NCI-H2196 treated with DMSO at 0.1 percent for 48 hours (cell line): Measurements from ENCODE around the gene PLOD2.

Experiments
- DNase-seq: peaks from one replicate; lab custom pipeline; 2025; ENCODE audit not compliant: unreplicated experiment; lab: John Stamatoyannopoulos, UW

PLOD2 gene

DNA sequence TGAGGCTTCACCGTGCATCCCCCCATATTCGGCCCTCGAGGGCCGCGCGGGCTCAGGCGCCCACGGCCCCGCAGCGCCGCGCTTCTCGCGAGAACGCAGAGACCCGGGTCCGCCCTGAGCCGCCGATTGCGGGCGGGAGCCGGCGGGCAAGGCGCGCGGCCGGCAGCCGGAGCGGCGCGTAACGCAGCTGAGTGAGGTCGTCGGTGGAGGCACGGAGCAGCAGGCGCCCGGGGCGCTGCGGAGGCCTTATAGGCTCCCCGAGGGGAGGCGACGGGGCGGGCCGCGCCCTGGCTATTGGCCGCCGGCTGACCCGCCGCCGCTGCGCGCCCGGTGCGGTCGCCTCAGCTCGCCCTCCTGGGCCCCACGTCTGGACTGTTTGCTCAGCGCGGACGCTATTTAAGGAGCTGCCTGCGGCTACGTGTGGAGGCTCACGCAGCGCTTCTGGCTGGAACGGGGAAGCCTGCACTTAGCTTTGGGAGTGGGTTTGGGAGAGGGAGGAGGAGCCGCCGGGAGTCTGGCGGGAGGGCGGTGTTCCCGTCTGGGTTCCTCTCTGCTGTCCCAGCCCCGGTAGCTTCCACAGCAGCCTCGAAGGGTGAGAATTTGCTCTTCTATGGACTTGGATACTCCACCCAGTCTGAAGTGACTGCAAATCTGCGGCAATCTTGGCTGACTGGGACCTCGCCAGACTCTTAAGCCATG lies at the start of gene PLOD2:
TSS of gene PLOD2 (minus strand) at position 221 of the 699 bp plus-strand sequence. CDS start at position 26, 195 bp downstream.
- no peak for DNase-seq

DNA sequence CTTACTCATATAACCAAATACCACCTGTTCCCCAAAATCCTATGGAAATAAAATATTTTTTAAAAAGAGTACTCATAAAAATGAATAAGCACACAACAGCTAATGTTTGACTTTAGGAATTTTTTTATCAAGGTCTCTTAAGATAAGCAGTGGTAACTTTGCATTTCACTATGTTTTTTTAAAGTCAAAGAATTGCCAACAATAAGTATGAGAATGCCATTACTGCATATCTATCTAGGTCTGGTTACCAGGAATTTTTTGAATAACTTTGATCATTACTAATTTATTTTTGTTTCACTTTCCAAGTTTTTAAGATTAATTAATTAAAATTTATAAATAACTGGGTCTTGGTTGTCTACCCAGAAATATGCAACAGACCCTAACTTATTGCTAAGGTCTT lies 48.4 kb upstream of the PLOD2 start:
- no peak for DNase-seq

GRCh38 chr3:146203776-146204175 lies 42.8 kb upstream of the PLOD2 start:
- DNase-seq, result no peak

GRCh38 chr3:146200461-146201220 lies 39.7 kb upstream of the PLOD2 start:
- no peak for DNase-seq

DNA sequence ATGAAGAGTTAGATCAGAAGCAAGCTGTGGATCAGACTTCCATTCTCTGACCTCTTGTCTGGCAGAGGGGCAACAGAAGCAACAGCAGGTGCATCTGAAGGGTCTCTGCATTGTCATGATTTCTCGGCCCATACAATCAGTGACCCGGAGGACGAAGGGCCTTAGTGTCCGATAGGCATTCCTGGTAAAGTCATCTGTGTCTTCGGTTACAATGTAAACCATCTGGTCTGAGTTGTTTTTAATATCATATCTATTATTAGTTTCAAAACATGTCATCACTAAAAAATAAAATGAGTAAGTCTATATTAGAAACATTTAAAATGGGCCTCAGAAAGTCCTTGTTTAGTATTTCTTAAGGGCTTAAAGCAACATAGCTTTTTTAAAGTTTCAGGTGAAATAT lies 38.8 kb upstream of the PLOD2 start:
- no peak for DNase-seq

GRCh38 chr3:146196789-146197188 lies 35.8 kb upstream of the PLOD2 start:
- no peak for DNase-seq

DNA sequence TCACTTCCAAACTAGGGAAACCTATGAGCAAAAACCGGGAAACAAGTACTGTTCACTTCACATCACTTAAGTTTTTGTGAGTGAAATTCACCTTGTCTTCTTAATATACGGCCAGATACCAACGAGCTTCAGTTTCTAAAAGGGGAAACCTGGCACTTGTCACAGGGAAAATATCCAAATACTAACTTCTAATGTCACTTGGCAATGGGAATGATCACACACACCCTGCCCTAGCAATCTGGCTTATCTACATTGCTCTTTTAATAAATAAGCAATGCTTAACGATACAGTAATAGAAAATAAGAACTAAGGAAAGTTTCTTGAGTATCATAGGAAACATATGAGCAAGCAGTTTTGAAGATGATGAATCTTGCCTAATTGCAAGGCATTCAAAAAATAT lies 34.6 kb upstream of the PLOD2 start:
- no peak for DNase-seq

DNA sequence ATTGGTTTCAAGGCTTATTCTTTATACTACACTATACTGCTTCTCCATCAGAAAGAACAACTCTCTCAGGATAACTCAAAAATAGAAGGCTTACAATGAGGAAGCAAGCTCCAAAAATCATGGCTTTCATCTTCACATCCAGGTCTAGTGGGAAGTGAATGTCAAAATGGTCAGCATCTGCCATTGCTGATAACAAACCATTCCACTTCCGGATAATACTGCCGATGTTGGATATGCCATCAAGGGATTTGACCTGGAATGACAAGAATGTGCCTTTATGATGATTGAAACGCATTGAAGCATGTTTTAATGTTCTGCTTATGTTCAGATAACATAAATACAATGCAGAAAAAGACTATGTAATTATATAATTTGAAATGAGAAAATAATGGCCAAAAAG lies 34.0 kb upstream of the PLOD2 start:
- DNase-seq, result no peak

DNA sequence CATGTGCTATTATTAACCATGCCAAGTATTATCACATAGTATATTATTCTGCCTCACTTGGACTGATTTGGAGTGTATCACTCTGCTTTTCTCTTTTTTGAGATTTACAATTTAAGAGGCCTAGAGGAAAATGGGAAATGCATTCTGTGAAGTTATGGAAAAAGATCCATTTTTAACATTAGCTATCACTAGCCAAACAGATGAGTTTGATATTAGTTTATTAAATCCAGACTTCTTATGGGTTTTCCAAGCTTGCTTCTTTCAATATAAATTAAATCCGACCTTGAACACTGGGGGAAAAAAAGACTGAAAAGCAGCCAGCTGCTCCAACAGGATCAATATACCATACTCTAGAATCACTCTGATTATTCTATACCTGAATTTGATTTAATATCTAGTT lies 30.1 kb upstream of the PLOD2 start:
- no peak for DNase-seq

DNA sequence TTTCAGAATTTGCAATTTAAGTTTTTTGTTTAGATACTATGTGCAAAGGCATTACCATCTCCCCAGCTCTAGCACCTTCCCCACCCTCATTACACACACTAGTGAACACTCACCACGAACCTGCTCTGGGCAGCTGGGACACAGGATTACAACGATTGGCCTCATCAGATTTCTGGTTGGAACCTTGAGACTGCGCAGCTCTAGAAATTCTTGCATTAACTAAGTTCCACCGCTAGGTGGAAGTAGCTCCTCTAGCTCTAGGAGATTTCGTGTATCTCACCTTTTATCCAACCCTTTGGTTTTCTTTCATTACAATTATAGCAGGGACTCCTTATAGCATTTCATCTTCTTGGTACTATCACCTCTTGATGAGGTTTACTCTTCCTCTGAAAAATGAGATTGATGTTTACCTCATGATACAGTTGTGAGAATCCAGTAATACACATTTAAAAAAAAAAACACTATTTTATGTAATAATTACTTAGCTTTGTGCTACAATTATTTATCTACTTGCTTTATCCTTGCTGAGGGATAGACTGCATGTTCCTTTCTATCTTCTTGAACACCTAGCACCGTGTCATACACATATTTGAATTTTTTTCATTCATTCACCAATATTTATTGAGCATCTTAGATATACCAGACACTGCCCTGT lies 28.7 kb upstream of the PLOD2 start:
- peak; percentile 52 for DNase-seq

DNA sequence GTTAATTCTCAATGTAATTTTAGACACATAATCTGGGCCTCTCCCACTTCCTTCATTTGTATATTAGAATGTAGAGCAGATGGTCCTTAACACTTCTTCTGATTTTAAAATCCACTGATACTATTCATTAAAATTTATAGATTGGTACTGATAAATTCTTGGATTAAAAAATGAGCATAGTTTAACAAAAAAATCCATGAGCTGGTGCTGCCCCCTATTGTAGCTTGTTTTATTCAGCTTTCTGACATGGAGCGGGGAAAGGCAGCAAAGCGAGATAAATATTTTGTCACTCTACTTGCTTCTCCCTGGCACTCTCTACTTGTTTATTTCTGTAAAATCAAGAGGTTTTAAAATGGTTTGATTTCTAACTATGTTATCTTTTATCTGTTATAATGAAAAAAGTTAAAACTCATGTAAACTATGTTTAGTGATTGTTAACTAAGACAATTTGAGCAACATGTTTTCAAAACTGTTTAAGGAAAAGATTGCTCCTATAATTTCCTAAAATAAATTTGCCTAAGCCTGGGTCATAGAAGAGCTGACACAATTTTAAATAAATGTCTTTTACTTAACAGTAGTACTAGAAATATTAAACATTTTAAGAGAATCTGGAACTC lies 26.5 kb upstream of the PLOD2 start:
- no peak for DNase-seq

- DNase-seq, result no peak
Observed at GRCh38 chr3:146184241-146185015, 23.4 kb upstream of the PLOD2 start.

GRCh38 chr3:146181216-146181615 lies 20.2 kb upstream of the PLOD2 start:
- DNase-seq, result no peak

DNA sequence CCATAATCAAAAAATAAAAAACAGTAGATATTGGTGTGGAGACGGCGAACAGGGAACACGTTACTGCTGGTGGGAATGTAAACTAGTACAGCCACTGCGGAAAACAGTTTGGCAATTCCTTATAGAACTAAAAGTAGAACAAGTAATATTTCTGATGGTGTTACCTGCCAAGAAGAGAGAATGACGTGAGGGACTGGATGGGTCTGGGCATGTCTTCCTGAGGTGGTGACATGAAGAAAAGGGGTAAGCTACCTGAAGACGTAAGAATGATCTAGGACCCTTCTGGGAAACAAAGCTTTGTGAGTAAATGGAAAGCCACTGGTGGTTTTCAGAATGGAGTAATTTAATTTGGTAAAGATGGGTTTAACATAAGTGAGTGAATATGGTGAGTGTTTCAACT lies 19.4 kb upstream of the PLOD2 start:
- DNase-seq, result no peak

- no peak for DNase-seq
Observed at GRCh38 chr3:146178006-146178689, 17.2 kb upstream of the PLOD2 start.

- no peak for DNase-seq
Observed at GRCh38 chr3:146177519-146177918, 16.5 kb upstream of the PLOD2 start.

DNA sequence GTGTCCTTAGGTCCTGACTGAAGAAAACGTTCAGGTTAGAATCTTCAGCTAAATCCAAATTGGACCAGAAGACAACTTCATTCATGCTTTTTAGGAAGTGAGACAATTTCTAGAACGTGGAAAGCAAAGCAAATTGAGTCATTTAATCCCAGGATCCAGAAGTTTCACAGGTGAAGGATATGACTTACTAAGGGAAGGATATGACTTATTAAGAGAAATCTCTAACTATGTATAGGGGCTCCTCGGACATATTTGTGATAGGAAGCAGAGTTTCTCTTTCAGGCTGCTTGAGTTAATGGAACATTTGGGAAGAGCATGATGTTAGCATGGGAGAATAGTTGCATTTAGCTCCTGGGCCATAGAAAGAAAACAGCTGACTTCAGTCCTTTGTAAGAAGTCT lies 16.1 kb upstream of the PLOD2 start:
- no peak for DNase-seq

DNA sequence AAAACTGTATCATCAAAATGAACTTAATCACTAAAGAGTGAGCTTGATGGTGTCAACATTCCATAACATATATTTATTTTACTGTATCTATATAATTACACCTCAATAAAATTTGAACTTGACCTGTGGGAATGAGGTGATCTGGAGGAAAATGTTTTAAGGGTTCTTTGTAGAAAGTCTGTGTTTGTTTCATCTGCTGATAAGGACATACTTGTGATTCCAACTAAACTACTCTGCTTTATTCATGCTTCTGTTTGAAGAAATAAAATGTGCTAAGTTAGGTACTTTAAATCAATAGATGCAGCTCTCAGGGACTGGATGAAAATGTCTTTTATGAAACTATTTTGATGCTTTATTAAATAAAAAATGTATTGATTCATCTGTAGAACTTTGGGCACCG lies 11.6 kb upstream of the PLOD2 start:
- no peak for DNase-seq

- no peak for DNase-seq
Observed at GRCh38 chr3:146170591-146170990, 9.6 kb upstream of the PLOD2 start.

GRCh38 chr3:146169891-146170290 lies 8.9 kb upstream of the PLOD2 start:
- DNase-seq, result no peak
